ENCODE measurements around the gene MAD1L1. TPM values are rescaled to one million over a fixed set of nuclear protein-coding genes. Genes with fewer than 3 reads are reported as not detected.

The MAD1L1 gene
- total RNA-seq, 1 donor from 2014 or later = 16.2 TPM

DNA sequence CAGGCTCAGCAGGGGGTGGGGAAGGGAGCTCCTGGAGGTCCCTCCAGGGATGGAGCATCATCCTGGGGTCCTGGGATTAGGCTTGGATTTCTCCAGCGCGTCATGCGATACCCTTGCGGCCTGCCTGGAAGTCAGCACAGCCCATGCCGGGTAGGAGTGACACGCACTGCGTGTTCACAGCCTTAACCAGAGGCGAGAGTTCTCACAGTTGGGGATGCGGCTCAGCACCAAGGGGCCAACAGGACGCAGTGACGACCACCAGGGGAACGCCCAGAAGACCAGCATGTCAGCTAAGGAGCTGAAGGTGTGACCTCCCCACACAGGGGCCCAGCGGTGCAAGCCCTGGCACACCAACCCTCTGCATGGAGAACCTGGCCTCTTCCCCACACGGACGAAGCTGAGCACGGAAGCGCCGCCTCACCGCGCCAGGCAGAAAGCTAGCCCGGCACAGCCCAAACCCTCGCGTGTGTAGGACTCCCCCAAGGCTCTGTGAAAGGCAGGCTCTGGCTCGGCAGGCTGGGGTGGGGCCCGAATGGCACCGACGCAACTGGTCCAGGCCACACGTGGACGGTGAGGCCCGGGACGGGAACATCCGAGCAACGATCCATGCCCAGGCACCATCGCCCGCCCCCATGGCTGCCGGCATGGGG is 364.1 kb downstream of the MAD1L1 start:
- no peak overlapping the region for H3K27ac ChIP-seq (replicated peaks)
- no peaks in the 10 kb centered on the region for H3K36me3 ChIP-seq
- TF ChIP-seq CTCF (IDR thresholded peaks at IDR 0.05; ENCODE audit: borderline replicate concordance) = no peak
- no peaks in the 10 kb centered on the region for H3K9me3 ChIP-seq (replicated peaks)
- intact Hi-C loops (cut with micrococcal nuclease) = no loop called here
- no peak for DNase-seq
- no peaks in the 10 kb centered on the region for H3K27me3 ChIP-seq (ENCODE audit: low read depth)
- H3K4me1 ChIP-seq = no peaks in the 10 kb centered on the region
- no peak overlapping the region for H3K4me3 ChIP-seq

DNA sequence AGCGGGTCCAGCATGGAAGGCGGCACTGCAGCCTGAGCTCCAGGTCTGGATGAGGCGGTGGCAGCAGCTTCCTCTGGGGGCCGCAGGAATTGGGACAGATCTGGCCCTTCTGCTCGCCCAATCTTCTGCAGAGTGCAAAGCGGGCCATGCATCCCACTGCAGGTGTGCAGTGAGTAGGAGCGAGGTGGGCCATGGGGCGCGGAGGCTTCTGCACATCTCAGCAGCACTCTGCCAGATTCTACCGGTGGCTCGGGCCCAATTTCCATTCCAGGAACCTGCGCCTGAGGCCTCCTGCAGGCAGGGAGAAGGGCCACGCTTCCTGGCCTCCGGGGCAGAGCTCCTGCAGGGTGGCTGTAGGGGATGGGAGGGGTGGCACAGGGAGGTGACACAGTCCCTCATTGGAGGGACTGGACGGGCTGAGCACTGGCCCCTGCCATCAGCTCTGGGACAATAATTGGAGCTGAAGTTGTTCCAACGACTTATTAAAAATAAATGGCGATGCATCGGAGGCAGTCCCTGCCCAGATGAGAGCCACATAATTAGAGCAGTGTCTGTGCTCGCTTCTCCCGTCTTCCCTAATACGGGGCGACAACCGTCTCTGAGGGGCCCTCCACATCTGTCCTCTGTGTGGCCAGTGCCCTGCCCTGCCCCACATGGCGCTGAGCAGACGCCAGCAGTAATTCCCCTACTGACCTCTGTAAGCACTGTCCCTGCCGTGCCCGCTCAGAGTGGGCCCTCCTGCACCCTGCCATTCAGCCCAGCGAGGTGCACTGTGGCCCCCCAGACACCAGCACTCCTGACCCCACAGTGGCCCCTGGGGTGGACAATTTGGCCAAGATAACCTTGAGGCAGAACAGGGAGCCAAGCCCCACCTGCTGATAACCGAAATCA is 365.1 kb downstream of the MAD1L1 start:
- H3K9me3 ChIP-seq (replicated peaks) = no peaks in the 10 kb centered on the region
- no peak overlapping the region for H3K27ac ChIP-seq (replicated peaks)
- DNase-seq = no peak
- no peaks in the 10 kb centered on the region for H3K27me3 ChIP-seq (ENCODE audit: low read depth)
- H3K4me3 ChIP-seq = no peak overlapping the region
- intact Hi-C loops (cut with micrococcal nuclease) = no loop called here
- TF ChIP-seq CTCF (IDR thresholded peaks at IDR 0.05; ENCODE audit: borderline replicate concordance) = no peak
- H3K4me1 ChIP-seq = no peaks in the 10 kb centered on the region
- no peaks in the 10 kb centered on the region for H3K36me3 ChIP-seq

- no peak overlapping the region for H3K4me3 ChIP-seq
- no peaks in the 10 kb centered on the region for H3K9me3 ChIP-seq (replicated peaks)
- intact Hi-C loops (cut with micrococcal nuclease) = no loop called here
- no peak overlapping the region for H3K27ac ChIP-seq (replicated peaks)
- TF ChIP-seq CTCF (IDR thresholded peaks at IDR 0.05; ENCODE audit: borderline replicate concordance) = no peak
- H3K27me3 ChIP-seq (ENCODE audit: low read depth) = no peaks in the 10 kb centered on the region
- no peaks in the 10 kb centered on the region for H3K36me3 ChIP-seq
- no peaks in the 10 kb centered on the region for H3K4me1 ChIP-seq
- DNase-seq = no peak
Measured at GRCh38 chr7:1866601-1867000, 366.1 kb downstream of the MAD1L1 start.

DNA sequence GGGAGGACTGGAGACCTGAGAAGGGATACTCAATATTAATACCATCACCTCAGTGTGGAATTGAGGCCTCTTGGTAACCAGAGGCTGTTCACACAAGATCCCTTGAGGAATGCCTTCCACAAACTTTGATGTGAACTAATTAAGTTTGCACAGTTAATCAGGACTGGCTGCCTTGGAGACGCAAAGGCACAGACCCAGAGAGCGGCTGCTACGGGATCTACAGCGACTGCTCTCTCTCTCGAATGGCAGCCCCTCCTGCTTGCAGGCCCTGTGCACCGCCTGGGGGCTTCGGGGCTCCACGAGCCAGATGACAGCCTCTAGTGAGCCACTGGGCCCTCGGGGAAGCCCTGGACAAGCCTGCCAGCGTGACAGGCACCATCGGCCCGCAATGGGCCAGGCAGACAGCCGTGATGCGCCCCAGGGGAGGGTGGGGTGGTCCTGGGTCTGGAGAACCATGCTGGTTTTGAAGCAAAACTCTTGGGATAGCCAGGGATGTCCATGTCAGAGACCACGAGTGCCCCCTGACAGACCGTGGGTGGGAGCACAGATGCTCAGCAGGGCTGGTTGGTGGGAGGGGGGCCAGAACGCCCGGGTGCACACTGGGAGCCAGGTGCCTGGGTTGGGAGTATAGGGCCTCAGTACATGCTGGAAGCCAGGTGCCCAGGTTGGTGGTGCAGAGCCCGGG is 367.0 kb downstream of the MAD1L1 start:
- Histone ChIP-seq H3K4me3 (no peak overlapping the region), H3K9me3 (replicated peaks) (no peaks in the 10 kb centered on the region), H3K4me1 (no peaks in the 10 kb centered on the region), H3K36me3 (no peaks in the 10 kb centered on the region), H3K27ac (replicated peaks) (no peak overlapping the region), H3K27me3 (ENCODE audit: low read depth) (no peaks in the 10 kb centered on the region)
- intact Hi-C loops (cut with micrococcal nuclease) = no loop called here
- no peak for TF ChIP-seq CTCF (IDR thresholded peaks at IDR 0.05; ENCODE audit: borderline replicate concordance)
- no peak for DNase-seq

DNA sequence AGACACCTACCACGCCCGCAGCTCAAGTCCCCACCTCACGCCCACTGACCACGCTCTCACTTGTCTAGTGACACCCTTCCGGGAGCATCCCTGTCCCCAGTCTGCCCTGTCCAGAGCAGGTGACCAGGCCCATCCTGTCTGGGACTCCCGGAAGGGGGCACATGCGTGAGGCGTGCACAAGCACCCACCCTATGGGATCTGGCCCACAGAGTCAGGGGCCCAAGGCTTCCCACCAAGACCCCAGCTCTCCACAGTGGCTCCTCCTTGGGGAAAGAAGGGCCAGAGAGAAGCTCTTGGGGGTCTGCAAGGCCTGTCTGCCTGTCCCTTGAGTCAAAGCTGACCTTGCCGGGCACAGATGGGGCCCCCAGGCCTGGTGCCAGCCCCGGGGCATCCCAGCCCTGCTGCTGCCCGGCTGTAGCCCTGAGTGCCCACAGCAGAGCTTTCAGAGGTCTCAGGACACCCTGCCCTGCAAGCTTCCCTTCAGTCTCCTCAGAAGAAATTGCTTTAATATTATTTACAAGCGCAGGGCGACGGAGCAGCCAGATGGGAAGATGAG is 367.7 kb downstream of the MAD1L1 start:
- Histone ChIP-seq H3K9me3 (replicated peaks) (no peaks in the 10 kb centered on the region), H3K36me3 (no peaks in the 10 kb centered on the region), H3K27me3 (ENCODE audit: low read depth) (no peaks in the 10 kb centered on the region), H3K4me1 (no peaks in the 10 kb centered on the region), H3K27ac (replicated peaks) (no peak overlapping the region), H3K4me3 (no peak overlapping the region)
- no peak for DNase-seq
- TF ChIP-seq CTCF (IDR thresholded peaks at IDR 0.05; ENCODE audit: borderline replicate concordance) = no peak
- intact Hi-C loops (cut with micrococcal nuclease) = no loop called here

Data from left ventricle myocardium inferior (tissue), 1 donor.